ENCODE data around the gene IMPA2. TPM values are rescaled to one million over a fixed set of nuclear protein-coding genes. Genes with fewer than 3 reads are reported as not detected.

Gene IMPA2
- total RNA-seq, 4 donors from 2014 or later, result 50.1 to 290 (median 84.6) TPM

- H3K9me3 ChIP-seq, result no peaks in the 10 kb centered on the region
- in situ Hi-C loops (cut with MboI; ENCODE audit: low pct_ligation_motif_present in 1 of 4, low pct_unique_long_range_greater_than_20kb in 1 of 4, low sequenced_read_pairs in 3 of 4), result loop anchor here in 3 of 4 donors (25.0 kb wide), 1 partner anchor 290 kb away; no protein-coding TSS in a partner anchor
- DNase-seq, result no peak
- H3K27me3 ChIP-seq, result no peaks in the 10 kb centered on the region
- H3K4me3 ChIP-seq, result no peak overlapping the region
- peaks cover 0 to 15% (median 0%) of the 10 kb centered on the region in 4 donors for H3K4me1 ChIP-seq
- WGBS, 2 donors (ENCODE audit: low coverage in 1 of 2), result 96 to 100% methylated on average over 1 to 4 of the region's 4 CpGs
- H3K27ac ChIP-seq, result no peak overlapping the region
- peaks cover 0 to 4% (median 0%) of the 10 kb centered on the region in 4 donors for H3K36me3 ChIP-seq
- intact Hi-C loops (cut with DNase I; ENCODE audit: low total_unique reads), result no loop called here
- TF ChIP-seq, protein P1, sequence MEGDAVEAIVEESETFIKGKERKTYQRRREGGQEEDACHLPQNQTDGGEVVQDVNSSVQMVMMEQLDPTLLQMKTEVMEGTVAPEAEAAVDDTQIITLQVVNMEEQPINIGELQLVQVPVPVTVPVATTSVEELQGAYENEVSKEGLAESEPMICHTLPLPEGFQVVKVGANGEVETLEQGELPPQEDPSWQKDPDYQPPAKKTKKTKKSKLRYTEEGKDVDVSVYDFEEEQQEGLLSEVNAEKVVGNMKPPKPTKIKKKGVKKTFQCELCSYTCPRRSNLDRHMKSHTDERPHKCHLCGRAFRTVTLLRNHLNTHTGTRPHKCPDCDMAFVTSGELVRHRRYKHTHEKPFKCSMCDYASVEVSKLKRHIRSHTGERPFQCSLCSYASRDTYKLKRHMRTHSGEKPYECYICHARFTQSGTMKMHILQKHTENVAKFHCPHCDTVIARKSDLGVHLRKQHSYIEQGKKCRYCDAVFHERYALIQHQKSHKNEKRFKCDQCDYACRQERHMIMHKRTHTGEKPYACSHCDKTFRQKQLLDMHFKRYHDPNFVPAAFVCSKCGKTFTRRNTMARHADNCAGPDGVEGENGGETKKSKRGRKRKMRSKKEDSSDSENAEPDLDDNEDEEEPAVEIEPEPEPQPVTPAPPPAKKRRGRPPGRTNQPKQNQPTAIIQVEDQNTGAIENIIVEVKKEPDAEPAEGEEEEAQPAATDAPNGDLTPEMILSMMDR (IDR thresholded peaks at IDR 0.05), result no peak
- TF ChIP-seq EP300 (IDR thresholded peaks at IDR 0.05; ENCODE audit: low read depth) (no peak), POLR2AphosphoS5 (IDR thresholded peaks at IDR 0.05) (no peak), POLR2A (IDR thresholded peaks at IDR 0.05) (no peak)
Measured at GRCh38 chr18:12027480-12027879, 46.2 kb downstream of the IMPA2 start.

GRCh38 chr18:12028040-12028628 lies 46.8 kb downstream of the IMPA2 start:
- Histone ChIP-seq H3K4me1 (peaks cover 0 to 16% (median 0%) of the 10 kb centered on the region in 4 donors), H3K36me3 (peaks cover 0 to 4% (median 0%) of the 10 kb centered on the region in 4 donors), H3K4me3 (no peak overlapping the region), H3K9me3 (no peaks in the 10 kb centered on the region), H3K27ac (no peak overlapping the region), H3K27me3 (no peaks in the 10 kb centered on the region)
- DNase-seq, result no peak
- intact Hi-C loops (cut with DNase I; ENCODE audit: low total_unique reads) (no loop called here), in situ Hi-C loops (cut with MboI; ENCODE audit: low pct_ligation_motif_present in 1 of 4, low pct_unique_long_range_greater_than_20kb in 1 of 4, low sequenced_read_pairs in 3 of 4) (loop anchor here in 3 of 4 donors (25.0 kb wide), 1 partner anchor 291 kb away; no protein-coding TSS in a partner anchor)
- WGBS, 2 donors (ENCODE audit: low coverage in 1 of 2), result 86 to 88% methylated on average over 7 to 15 of the region's 15 CpGs
- TF ChIP-seq POLR2AphosphoS5 (IDR thresholded peaks at IDR 0.05), result no peak
- TF ChIP-seq POLR2A (IDR thresholded peaks at IDR 0.05), result no peak
- TF ChIP-seq, protein P1 (IDR thresholded peaks at IDR 0.05), result no peak
- no peak for TF ChIP-seq EP300 (IDR thresholded peaks at IDR 0.05; ENCODE audit: low read depth)

DNA sequence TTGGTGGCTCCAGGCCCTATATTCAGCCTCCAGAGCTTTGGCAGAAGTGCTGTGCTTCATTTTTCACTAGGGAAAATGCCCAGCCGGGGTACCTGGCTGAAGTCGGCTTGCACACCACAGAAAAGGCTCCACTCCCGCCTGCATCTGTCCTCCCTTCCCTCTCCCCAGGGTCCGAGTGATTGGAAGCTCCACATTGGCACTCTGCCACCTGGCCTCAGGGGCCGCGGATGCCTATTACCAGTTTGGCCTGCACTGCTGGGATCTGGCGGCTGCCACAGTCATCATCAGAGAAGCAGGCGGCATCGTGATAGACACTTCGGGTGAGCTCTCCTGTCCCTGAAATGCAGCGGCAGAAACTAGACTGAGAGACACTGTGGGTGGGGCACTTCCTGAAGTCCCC lies 47.4 kb downstream of the IMPA2 start:
- no peak for DNase-seq
- intact Hi-C loops (cut with DNase I; ENCODE audit: low total_unique reads), result no loop called here
- peaks cover 0 to 16% (median 0%) of the 10 kb centered on the region in 4 donors for H3K4me1 ChIP-seq
- no peaks in the 10 kb centered on the region for H3K9me3 ChIP-seq
- H3K27me3 ChIP-seq, result no peaks in the 10 kb centered on the region
- in situ Hi-C loops (cut with MboI; ENCODE audit: low pct_ligation_motif_present in 1 of 4, low pct_unique_long_range_greater_than_20kb in 1 of 4, low sequenced_read_pairs in 3 of 4), result loop anchor here in 3 of 4 donors (25.0 kb wide), 1 partner anchor 291 kb away; no protein-coding TSS in a partner anchor
- TF ChIP-seq EP300 (IDR thresholded peaks at IDR 0.05; ENCODE audit: low read depth) (no peak), POLR2AphosphoS5 (IDR thresholded peaks at IDR 0.05) (no peak), POLR2A (IDR thresholded peaks at IDR 0.05) (no peak)
- TF ChIP-seq, protein P1 (IDR thresholded peaks at IDR 0.05), result no peak
- no peak overlapping the region for H3K27ac ChIP-seq
- WGBS, 2 donors (ENCODE audit: low coverage in 1 of 2), result 83 to 85% methylated on average over 1 to 11 of the region's 11 CpGs
- H3K4me3 ChIP-seq, result no peak overlapping the region
- H3K36me3 ChIP-seq, result peaks cover 0 to 4% (median 0%) of the 10 kb centered on the region in 4 donors

DNA sequence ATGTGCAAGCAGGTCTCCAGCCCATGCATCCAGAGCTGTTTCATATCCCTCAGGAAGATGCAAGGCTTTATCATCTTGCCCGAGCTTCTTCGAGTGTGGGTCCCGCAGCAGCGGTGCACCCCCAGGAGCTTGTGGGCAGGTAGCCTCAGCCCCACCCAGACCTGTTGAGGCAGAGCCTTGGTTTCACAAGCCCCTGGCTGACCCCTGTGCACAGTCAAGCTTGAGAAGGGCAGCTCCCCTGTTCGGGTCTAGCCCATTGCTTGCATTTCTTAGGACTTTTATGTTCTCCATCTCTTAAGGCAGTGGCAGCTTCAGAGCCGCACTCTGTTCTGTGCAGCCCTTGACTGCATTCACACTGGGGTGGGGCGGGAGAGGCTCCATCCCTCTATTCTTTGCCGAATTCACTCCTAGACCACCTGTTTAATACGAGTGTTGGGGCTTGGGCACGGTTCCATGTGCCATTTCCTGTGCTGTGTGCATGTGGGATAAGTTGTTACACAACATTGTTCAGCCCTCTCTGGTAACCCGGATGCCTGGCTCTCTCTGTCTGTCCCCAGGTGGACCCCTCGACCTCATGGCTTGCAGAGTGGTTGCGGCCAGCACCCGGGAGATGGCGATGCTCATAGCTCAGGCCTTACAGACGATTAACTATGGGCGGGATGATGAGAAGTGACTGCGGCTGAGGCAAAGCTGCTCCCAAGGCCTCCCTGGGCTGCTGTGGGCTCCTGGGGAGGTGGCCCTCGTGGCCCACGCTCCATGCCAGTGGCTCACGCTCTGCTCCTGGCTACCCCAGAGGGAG lies 48.7 kb downstream of the IMPA2 start:
- Histone ChIP-seq H3K27me3 (no peaks in the 10 kb centered on the region), H3K4me3 (no peak overlapping the region), H3K36me3 (peaks cover 0 to 4% (median 0%) of the 10 kb centered on the region in 4 donors), H3K27ac (no peak overlapping the region), H3K4me1 (peaks cover 0 to 16% (median 0%) of the 10 kb centered on the region in 4 donors), H3K9me3 (no peaks in the 10 kb centered on the region)
- intact Hi-C loops (cut with DNase I; ENCODE audit: low total_unique reads) (no loop called here), in situ Hi-C loops (cut with MboI; ENCODE audit: low pct_ligation_motif_present in 1 of 4, low pct_unique_long_range_greater_than_20kb in 1 of 4, low sequenced_read_pairs in 3 of 4) (loop anchor here (10.0 to 25.0 kb wide), 4 partner anchors 85 to 295 kb away; no protein-coding TSS in a partner anchor)
- 82% methylated on average over 20 of the region's 21 CpGs; no CpG with 5 or more reads in 1 of the 2 donors for WGBS, 2 donors (ENCODE audit: low coverage in 1 of 2)
- no peak for DNase-seq
- TF ChIP-seq EP300 (IDR thresholded peaks at IDR 0.05; ENCODE audit: low read depth) (no peak), POLR2AphosphoS5 (IDR thresholded peaks at IDR 0.05) (no peak), POLR2A (IDR thresholded peaks at IDR 0.05) (no peak)
- TF ChIP-seq, protein P1 (IDR thresholded peaks at IDR 0.05), result no peak
